ENCODE measurements around the gene ACOX3. TPM values are rescaled to one million over a fixed set of nuclear protein-coding genes. Genes with fewer than 3 reads are reported as not detected.

The ACOX3 gene
- total RNA-seq, 4 donors from 2014 or later = 17.9 to 31.1 (median 22.5) TPM

GRCh38 chr4:8473920-8474590 lies 33.5 kb upstream of the ACOX3 start:
- H3K4me3 ChIP-seq = no peak overlapping the region
- no peaks in the 10 kb centered on the region for H3K27me3 ChIP-seq
- peaks cover 19 to 24% of the 10 kb centered on the region in 2 donors for H3K4me1 ChIP-seq
- TF ChIP-seq POLR2A (IDR thresholded peaks at IDR 0.05) (no peak), CTCF (IDR thresholded peaks at IDR 0.05) (peak in 1 of 4 experiments; percentile 9)
- DNase-seq = peak in 1 of 2 donors; percentile 51
- no peaks in the 10 kb centered on the region for H3K9me3 ChIP-seq
- intact Hi-C loops (cut with DNase I; ENCODE audit: low total_unique reads) = no loop called here
- H3K36me3 ChIP-seq = no peaks in the 10 kb centered on the region
- peak overlapping the region; percentile 88 to 96 for H3K27ac ChIP-seq

GRCh38 chr4:8473198-8473919 lies 32.8 kb upstream of the ACOX3 start:
- Histone ChIP-seq H3K27ac (peak overlapping the region; percentile 88 to 96), H3K36me3 (no peaks in the 10 kb centered on the region), H3K9me3 (no peaks in the 10 kb centered on the region), H3K4me1 (peaks cover 19 to 24% of the 10 kb centered on the region in 2 donors), H3K27me3 (no peaks in the 10 kb centered on the region), H3K4me3 (no peak overlapping the region)
- peak; percentile 38 to 48 for DNase-seq
- intact Hi-C loops (cut with DNase I; ENCODE audit: low total_unique reads) = no loop called here
- TF ChIP-seq CTCF (IDR thresholded peaks at IDR 0.05) = peak in 3 of 4 experiments; percentile 5 to 19 (median 9)
- no peak for TF ChIP-seq POLR2A (IDR thresholded peaks at IDR 0.05)

- intact Hi-C loops (cut with DNase I; ENCODE audit: low total_unique reads) = no loop called here
- Histone ChIP-seq H3K27ac (peak overlapping the region; percentile 88 to 96), H3K9me3 (no peaks in the 10 kb centered on the region), H3K4me3 (no peak overlapping the region), H3K4me1 (peaks cover 19 to 24% of the 10 kb centered on the region in 2 donors), H3K36me3 (no peaks in the 10 kb centered on the region), H3K27me3 (no peaks in the 10 kb centered on the region)
- peak; percentile 69 to 89 for DNase-seq
- TF ChIP-seq CTCF (IDR thresholded peaks at IDR 0.05) (no peak), POLR2A (IDR thresholded peaks at IDR 0.05) (no peak)
Observed at GRCh38 chr4:8472689-8473197, 32.2 kb upstream of the ACOX3 start.

GRCh38 chr4:8472158-8472688 lies 31.7 kb upstream of the ACOX3 start:
- Histone ChIP-seq H3K4me1 (peaks cover 19 to 24% of the 10 kb centered on the region in 2 donors), H3K9me3 (no peaks in the 10 kb centered on the region), H3K4me3 (no peak overlapping the region), H3K27ac (peak overlapping the region; percentile 88 to 96), H3K27me3 (no peaks in the 10 kb centered on the region), H3K36me3 (no peaks in the 10 kb centered on the region)
- DNase-seq = no peak
- TF ChIP-seq CTCF (IDR thresholded peaks at IDR 0.05) (no peak), POLR2A (IDR thresholded peaks at IDR 0.05) (no peak)
- intact Hi-C loops (cut with DNase I; ENCODE audit: low total_unique reads) = no loop called here
